Epithelial cell of esophagus (primary cell): ENCODE data around the gene ATXN7L1.

Experiments
- DNase-seq: peaks from one replicate; pipeline ENCODE4 v3.0.0; 2010; ENCODE audit warnings: low read depth
- H3K4me3 ChIP-seq: 2 replicates; pipeline ENCODE4 v1.5.1; 2011; ENCODE audit warnings: mild to moderate bottlenecking, low read length, control low read depth
- CTCF ChIP-seq: IDR thresholded peaks from 2 replicates; pipeline ENCODE4 v1.5.1; 2011; ENCODE audit warnings: low read depth, mild to moderate bottlenecking, low read length, control low read depth, inconsistent platforms; ENCODE audit not compliant: insufficient read depth; ENCODE audit errors: missing control alignments

ATXN7L1 gene

GRCh38 chr7:105649727-105650381 lies 226.5 kb downstream of the ATXN7L1 start:
- peak; percentile 17 for DNase-seq
- TF ChIP-seq CTCF: no peak
- H3K4me3 ChIP-seq: no peak overlapping the region

DNA sequence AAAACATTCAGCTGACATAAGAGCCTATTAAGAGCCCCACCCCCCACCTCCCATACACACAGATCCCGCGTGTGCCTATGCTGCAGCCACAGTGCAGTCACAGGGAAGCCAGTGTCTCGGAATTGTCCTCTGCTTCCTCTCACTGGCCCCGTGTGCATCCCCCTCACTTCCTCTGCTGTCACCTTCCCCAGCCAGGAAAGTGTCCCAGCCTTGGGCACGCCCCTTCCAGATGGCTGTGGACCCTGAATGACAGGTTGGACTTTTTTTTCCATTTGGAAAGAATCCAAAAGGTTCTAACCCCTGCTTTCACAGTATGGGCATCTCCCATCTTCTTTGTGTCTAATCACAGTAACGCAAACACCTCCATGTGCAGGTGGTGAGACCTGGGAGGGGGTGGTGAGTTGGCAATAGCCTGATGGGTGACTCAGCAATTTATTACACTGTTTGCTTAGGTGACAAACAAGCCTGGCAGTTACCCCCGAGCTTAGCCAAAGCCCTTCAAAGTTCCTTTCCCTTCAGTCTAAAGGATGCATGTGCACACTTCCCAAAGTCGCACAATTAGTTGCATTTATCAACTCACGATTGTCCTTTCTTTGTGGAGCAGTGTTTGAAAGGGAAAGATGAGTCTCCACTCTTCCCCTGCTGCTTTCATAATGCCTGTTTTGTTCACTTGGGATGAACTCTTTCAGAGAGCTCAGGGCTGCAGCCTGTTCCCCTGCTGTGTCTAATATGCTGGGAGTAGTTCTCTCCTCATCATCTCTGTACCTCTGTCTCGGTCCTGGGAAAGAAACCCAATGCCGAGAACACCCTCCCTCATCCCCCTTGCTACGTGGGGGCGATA lies 227.6 kb downstream of the ATXN7L1 start:
- peak; percentile 72 for DNase-seq
- TF ChIP-seq CTCF: no peak
- no peak overlapping the region for H3K4me3 ChIP-seq

- no peak for DNase-seq
- no peak for TF ChIP-seq CTCF
These were observed 228.8 kb downstream of the ATXN7L1 start for GRCh38 chr7:105647591-105647990.

DNA sequence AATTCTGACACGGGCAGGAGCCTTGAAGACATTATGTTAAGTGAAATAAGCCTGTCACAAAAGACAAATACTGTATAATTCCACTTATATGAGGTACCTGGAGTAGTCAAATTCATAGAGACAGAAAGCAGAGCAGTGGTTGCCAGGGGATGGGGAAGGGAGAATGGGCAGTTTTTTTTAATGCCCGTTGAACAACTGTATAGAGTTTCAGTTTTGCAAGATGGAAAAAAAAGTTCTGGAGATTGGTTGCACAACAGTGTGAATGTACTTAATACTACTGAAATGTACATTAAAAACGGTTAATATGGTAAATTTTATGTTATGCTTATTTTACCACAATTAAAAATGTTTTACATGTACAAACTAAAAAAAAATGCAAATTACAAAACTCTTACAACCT lies 231.5 kb downstream of the ATXN7L1 start:
- no peak overlapping the region for H3K4me3 ChIP-seq
- DNase-seq: no peak
- no peak for TF ChIP-seq CTCF

More at GRCh38 chr7:105647591-105647990, 228.8 kb downstream of the ATXN7L1 start:
- no peak overlapping the region for H3K4me3 ChIP-seq

GRCh38 chr7:105643851-105644250 lies 232.5 kb downstream of the ATXN7L1 start:
- DNase-seq: no peak
- no peak overlapping the region for H3K4me3 ChIP-seq
- no peak for TF ChIP-seq CTCF

DNA sequence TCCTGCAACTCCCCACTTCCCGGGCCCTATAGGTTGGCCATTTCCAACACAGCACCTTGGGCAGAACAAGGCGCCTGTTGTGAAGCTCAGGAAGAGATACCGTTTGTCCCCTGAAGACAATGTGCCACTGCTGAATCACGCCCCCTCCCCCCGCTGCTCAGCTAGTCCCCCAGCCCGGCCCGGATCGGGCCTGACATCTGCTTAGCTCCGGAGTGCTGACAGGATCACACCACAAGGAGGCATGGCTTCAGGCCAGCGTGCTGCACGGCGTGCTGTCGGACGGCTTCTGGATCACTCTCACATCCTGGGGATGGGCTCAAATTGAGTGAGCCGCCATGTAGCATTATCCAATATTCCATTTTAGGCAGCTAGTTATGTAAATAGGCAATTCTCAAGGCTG lies 233.0 kb downstream of the ATXN7L1 start:
- TF ChIP-seq CTCF: peak; percentile 22
- no peak for DNase-seq
- H3K4me3 ChIP-seq: no peak overlapping the region
